HCT116 (cell line): ENCODE data around the gene GPC5. TPM values are rescaled to one million over a fixed set of nuclear protein-coding genes. Genes with fewer than 3 reads are reported as not detected.
"Not testable (repeated sequence)": the region's sequence is repeated elsewhere in the genome, so short reads cannot be mapped to it uniquely, and the experiment has no call there.

Experiments used
- ATAC-seq: fragments of 200-7000 bp; cut with Tn5 transposase; 2 replicates; pipeline ENCODE4 v1.9.1; 2020; ENCODE audit warnings: mild to moderate bottlenecking, moderate library complexity
- BruUV-seq: library from RNA; stranded (reverse); fragments of 400-500 nt; replicated peaks from 2 replicates; lab custom pipeline; 2021; lab: Mats Ljungman, UMichigan
- CTCF ChIA-PET: fragments of 300-600 bp; sonication (Branson Sonifier 250); formaldehyde crosslinking; loops from one replicate; lab custom pipeline; 2021; ENCODE audit warnings: antibody characterized with exemption; lab: Charles Lee
- POLR2A ChIA-PET: fragments of 300-600, 350-600 bp; sonication (Branson Sonifier 250); formaldehyde crosslinking; loops from one replicate; lab custom pipeline; 2021; ENCODE audit warnings: antibody characterized with exemption; lab: Charles Lee
- RAD21 ChIA-PET, 2 experiments: fragments of 300-600 bp; sonication (Branson Sonifier 250); formaldehyde crosslinking; loops; one replicate each; lab custom pipeline; 2023; ENCODE audit warnings: low total read pairs in 2 of 2; ENCODE audit not compliant: uncharacterized antibody in 2 of 2, unreplicated experiment in 2 of 2, low non-redundant PET in 1 of 2; lab: Charles Lee
- DNase-seq: peaks from one replicate; pipeline ENCODE4 v3.0.0-alpha.2; 2010; ENCODE audit warnings: low read depth, low spot score
- H2AFZ ChIP-seq: fragments of 200-600 bp; shearing (Covaris generic), sonication (generic); 2 replicates; pipeline ENCODE4 v1.6.1; 2017; ENCODE audit warnings: low read depth, mixed run types, mixed read lengths, antibody characterized with exemption, low read length; ENCODE audit not compliant: poor library complexity, severe bottlenecking
- H3K27ac ChIP-seq: 2 replicates; pipeline ENCODE4 v1.5.1; 2012; ENCODE audit warnings: low read depth, low read length
- H3K27me3 ChIP-seq: fragments of 200-600 bp; sonication (generic); 2 replicates; pipeline ENCODE4 v1.6.1; 2016; ENCODE audit warnings: mixed run types, low read length, mixed read lengths; ENCODE audit not compliant: insufficient read depth
- H3K36me3 ChIP-seq, 2 experiments: fragments of 200-500 bp in 1 of 2; fragments of 200-600 bp in 1 of 2; sonication (Bioruptor generic) in 1 of 2; sonication (generic) in 1 of 2; 2 replicates each; pipeline versions ENCODE4 v1.5.1 to v1.6.1; 2014 to 2016; ENCODE audit warnings: low read length in 2 of 2, inconsistent platforms in 1 of 2, mixed read lengths in 1 of 2, mixed run types in 1 of 2; ENCODE audit not compliant: insufficient read depth in 2 of 2, control insufficient read depth in 1 of 2
- H3K4me1 ChIP-seq, 2 experiments: fragments of 200-600 bp in 1 of 2; sonication (generic) in 1 of 2; 2 replicates each; pipeline versions ENCODE4 v1.5.1 to v1.6.1; 2012 to 2017; ENCODE audit warnings: low read length in 2 of 2, inconsistent platforms in 1 of 2, mild to moderate bottlenecking in 1 of 2, mixed read lengths in 1 of 2, mixed run types in 1 of 2, moderate library complexity in 1 of 2; ENCODE audit not compliant: insufficient read depth in 2 of 2, control insufficient read depth in 1 of 2
- H3K4me2 ChIP-seq: fragments of 200-600 bp; sonication (generic); 2 replicates; pipeline ENCODE4 v1.6.1; 2017; ENCODE audit warnings: mixed run types, low read length, mixed read lengths
- H3K4me3 ChIP-seq, 2 experiments: fragments of 200-600 bp in 1 of 2; sonication (generic) in 1 of 2; replicated peaks in 1 of 2; 2 replicates each; pipeline ENCODE4 v1.5.1; 2011 to 2016; ENCODE audit warnings: low read length in 2 of 2, control low read depth in 1 of 2, low read depth in 1 of 2, mild to moderate bottlenecking in 1 of 2, mixed read lengths in 1 of 2, mixed run types in 1 of 2
- H3K79me2 ChIP-seq: fragments of 200-600 bp; sonication (generic); 2 replicates; pipeline ENCODE4 v1.6.1; 2017; ENCODE audit warnings: mild to moderate bottlenecking, mixed run types, low read length, moderate library complexity, mixed read lengths; ENCODE audit not compliant: insufficient read depth
- H3K9ac ChIP-seq: fragments of 200-600 bp; sonication (generic); 2 replicates; pipeline ENCODE4 v1.6.1; 2016; ENCODE audit warnings: low read length, mixed read lengths
- H3K9me2 ChIP-seq: fragments of 200-600 bp; sonication (generic), shearing (Covaris generic); 2 replicates; pipeline ENCODE4 v1.6.1; 2017; ENCODE audit warnings: mixed run types, mild to moderate bottlenecking, moderate library complexity; ENCODE audit not compliant: insufficient read depth
- H3K9me3 ChIP-seq, 2 experiments: fragments of 200-500 bp in 1 of 2; fragments of 200-600 bp in 1 of 2; sonication (Bioruptor generic) in 1 of 2; sonication (generic) in 1 of 2; 2 replicates each; pipeline ENCODE4 v1.6.1; 2014 to 2017; ENCODE audit warnings: low read length in 2 of 2, mixed read lengths in 2 of 2, inconsistent platforms in 1 of 2, low read depth in 1 of 2, mild to moderate bottlenecking in 1 of 2, mixed run types in 1 of 2, moderate library complexity in 1 of 2; ENCODE audit not compliant: control insufficient read depth in 1 of 2, insufficient read depth in 1 of 2
- H4K20me1 ChIP-seq: fragments of 200-600 bp; sonication (generic), shearing (Covaris generic); 2 replicates; pipeline ENCODE4 v1.6.1; 2017; ENCODE audit warnings: mixed run types, mild to moderate bottlenecking, moderate library complexity; ENCODE audit not compliant: insufficient read depth
- RAD21 ChIP-seq: IDR thresholded peaks from 2 replicates; pipeline ENCODE4 v1.6.1; 2012; ENCODE audit warnings: low read depth, mild to moderate bottlenecking
- SIN3A ChIP-seq: IDR thresholded peaks from 2 replicates; pipeline ENCODE4 v1.6.1; 2012; ENCODE audit warnings: low read depth
- SRF ChIP-seq: IDR thresholded peaks from 2 replicates; pipeline ENCODE4 v1.6.1; 2012; ENCODE audit warnings: low read depth
- TCF7L2 ChIP-seq: IDR thresholded peaks from 2 replicates; pipeline ENCODE4 v1.7.0; 2011; ENCODE audit warnings: borderline replicate concordance, inconsistent platforms; ENCODE audit not compliant: insufficient read depth, insufficient read length; ENCODE audit errors: extremely low read depth
- ZBTB33 ChIP-seq: IDR thresholded peaks from 2 replicates; pipeline ENCODE4 v1.6.1; 2011; ENCODE audit warnings: mild to moderate bottlenecking, low read length, moderate library complexity; ENCODE audit not compliant: insufficient replicate concordance; ENCODE audit errors: extremely low read depth
- intact Hi-C: fragments of 100-400 bp; cut with micrococcal nuclease; formaldehyde crosslinking; loops from 2 replicates; pipeline ENCODE4 v1.10.0; 2022
- total RNA-seq: library from RNA; stranded (reverse); gene quantifications from one replicate; pipeline ENCODE4 v1.2.1, GENCODE V29; 2021; ENCODE audit not compliant: unreplicated experiment
- TF ChIP-seq, protein P1 (sequence below), 3 experiments: fragments of 200-600 bp in 1 of 3; sonication (generic) in 1 of 3; IDR thresholded peaks in 2 of 3; conservative IDR thresholded peaks in 1 of 3; 2 replicates each; pipeline ENCODE4 v1.5.1; 2012 to 2017; ENCODE audit warnings: low read depth in 2 of 3, low read length in 2 of 3, antibody characterized with exemption in 1 of 3, borderline replicate concordance in 1 of 3, control low read depth in 1 of 3, mild to moderate bottlenecking in 1 of 3, mixed read lengths in 1 of 3, mixed run types in 1 of 3, moderate library complexity in 1 of 3; ENCODE audit not compliant: insufficient read depth in 1 of 3

Gene GPC5
- total RNA-seq, 1 experiment from 2014 or later: not detected

GRCh38 chr13:92480387-92480786, 1082.0 kb downstream of the GPC5 start:
- no peaks in the 10 kb centered on the region for H3K9me2 ChIP-seq
- ChIA-PET CTCF (no interaction called here), RAD21 (no interaction called here), POLR2A (no interaction called here)
- H3K27me3 ChIP-seq: no peaks in the 10 kb centered on the region
- BruUV-seq: no TSS peak
- ATAC-seq: no peak
- H3K4me3 ChIP-seq: no peak overlapping the region
- no peak overlapping the region for H3K4me2 ChIP-seq
- no peak overlapping the region for H3K9ac ChIP-seq
- no peak overlapping the region for H3K27ac ChIP-seq
- DNase-seq: no peak
- peaks cover 0 to 9% of the 10 kb centered on the region in 2 experiments; a peak in 2 of 4 replicates for H3K9me3 ChIP-seq
- H3K4me1 ChIP-seq: no peaks in the 10 kb centered on the region
- H4K20me1 ChIP-seq: no peaks in the 10 kb centered on the region
- H2AFZ ChIP-seq: no peak overlapping the region
- intact Hi-C loops: no loop called here
- H3K36me3 ChIP-seq: no peaks in the 10 kb centered on the region
- no peaks in the 10 kb centered on the region for H3K79me2 ChIP-seq
- TF ChIP-seq RAD21 (no peak), ZBTB33 (no peak), SIN3A (no peak), TCF7L2 (no peak), SRF (no peak)
- TF ChIP-seq, protein P1, sequence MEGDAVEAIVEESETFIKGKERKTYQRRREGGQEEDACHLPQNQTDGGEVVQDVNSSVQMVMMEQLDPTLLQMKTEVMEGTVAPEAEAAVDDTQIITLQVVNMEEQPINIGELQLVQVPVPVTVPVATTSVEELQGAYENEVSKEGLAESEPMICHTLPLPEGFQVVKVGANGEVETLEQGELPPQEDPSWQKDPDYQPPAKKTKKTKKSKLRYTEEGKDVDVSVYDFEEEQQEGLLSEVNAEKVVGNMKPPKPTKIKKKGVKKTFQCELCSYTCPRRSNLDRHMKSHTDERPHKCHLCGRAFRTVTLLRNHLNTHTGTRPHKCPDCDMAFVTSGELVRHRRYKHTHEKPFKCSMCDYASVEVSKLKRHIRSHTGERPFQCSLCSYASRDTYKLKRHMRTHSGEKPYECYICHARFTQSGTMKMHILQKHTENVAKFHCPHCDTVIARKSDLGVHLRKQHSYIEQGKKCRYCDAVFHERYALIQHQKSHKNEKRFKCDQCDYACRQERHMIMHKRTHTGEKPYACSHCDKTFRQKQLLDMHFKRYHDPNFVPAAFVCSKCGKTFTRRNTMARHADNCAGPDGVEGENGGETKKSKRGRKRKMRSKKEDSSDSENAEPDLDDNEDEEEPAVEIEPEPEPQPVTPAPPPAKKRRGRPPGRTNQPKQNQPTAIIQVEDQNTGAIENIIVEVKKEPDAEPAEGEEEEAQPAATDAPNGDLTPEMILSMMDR (IDR thresholded peaks at IDR 0.05 in 2 of 3, conservative IDR thresholded peaks at IDR 0.05 in 1 of 3; ENCODE audit: borderline replicate concordance in 1 of 3, insufficient read depth in 1 of 3, low read depth in 2 of 3, low read length in 2 of 3): no peak

DNA sequence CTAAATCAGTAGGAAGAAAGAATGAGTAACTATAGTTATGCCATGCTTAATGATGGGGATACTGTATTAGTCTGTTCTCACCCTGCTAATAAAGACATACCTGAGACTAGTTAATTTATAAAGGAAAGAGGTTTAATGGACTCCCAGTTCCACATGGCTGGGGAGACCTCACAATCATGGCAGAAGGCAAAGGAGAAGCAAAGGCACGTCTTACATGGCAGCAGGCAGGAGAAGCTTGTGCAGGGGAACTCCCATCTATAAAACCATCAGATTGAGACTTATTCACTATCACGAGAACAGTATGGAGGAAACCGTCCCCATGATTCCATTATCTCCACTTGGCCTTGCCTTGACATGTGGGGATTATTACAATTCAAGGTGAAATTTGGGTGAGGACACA, 1084.4 kb downstream of the GPC5 start:
- H3K4me3 ChIP-seq, POLR2A ChIA-PET, H3K79me2 ChIP-seq, H3K27ac ChIP-seq, DNase-seq, BruUV-seq, H3K4me2 ChIP-seq, ATAC-seq, H3K36me3 ChIP-seq, H3K27me3 ChIP-seq, CTCF ChIA-PET, intact Hi-C loops, H4K20me1 ChIP-seq, H3K9me2 ChIP-seq, RAD21 ChIA-PET, H3K4me1 ChIP-seq, H2AFZ ChIP-seq, H3K9ac ChIP-seq: not testable (repeated sequence)
- H3K9me3 ChIP-seq: peaks cover 0 to 13% of the 10 kb centered on the region in 2 experiments; a peak in 2 of 4 replicates
